ENCODE data around the gene NAA10. TPM values are rescaled to one million over a fixed set of nuclear protein-coding genes. Genes with fewer than 3 reads are reported as not detected.

Gene NAA10
- total RNA-seq, 1 donor from 2014 or later: 109 TPM

GRCh38 chrX:153948847-153949805, 14.3 kb upstream of the NAA10 start:
- Mint-ChIP-seq H3K4me1 (peaks cover 14% of the 10 kb centered on the region), H3K9me3 (no peaks in the 10 kb centered on the region), H3K27me3 (no peaks in the 10 kb centered on the region), H3K36me3 (ENCODE audit: low read depth) (peaks cover 40% of the 10 kb centered on the region), H3K27ac (no peak overlapping the region), H3K4me3 (no peak overlapping the region)
- intact Hi-C loops (cut with micrococcal nuclease): loop anchor here (5.0 kb wide), 2 partner anchors 62 to 1007 kb away; partner anchors contain the start of gene L1CAM
- POLR2A ChIA-PET: interaction anchor here (1.1 to 18.4 kb wide), 3 partner anchors 18 to 154 kb away, joined by 3 to 305 read pairs (median 4); partner anchors contain the start of genes ARHGAP4, IDH3G and SSR4
- no peak for DNase-seq
- TF ChIP-seq CTCF (IDR thresholded peaks at IDR 0.05): no peak
- no peak for ATAC-seq (ENCODE audit: low read depth)
- CTCF ChIA-PET: interaction anchor here (3.0 to 9.8 kb wide), 2 partner anchors 25 to 186 kb away, joined by 20 to 146 read pairs; partner anchors contain the start of genes ARHGAP4 and PLXNB3

- Mint-ChIP-seq H3K4me3 (no peak overlapping the region), H3K27ac (no peak overlapping the region), H3K36me3 (ENCODE audit: low read depth) (peaks cover 34% of the 10 kb centered on the region), H3K27me3 (no peaks in the 10 kb centered on the region), H3K9me3 (no peaks in the 10 kb centered on the region), H3K4me1 (peaks cover 17% of the 10 kb centered on the region)
- intact Hi-C loops (cut with micrococcal nuclease): loop anchor here (5.0 kb wide), 2 partner anchors 61 to 1006 kb away; partner anchors contain the start of gene L1CAM
- CTCF ChIA-PET: interaction anchor here (1.2 to 9.8 kb wide), 5 partner anchors 16 to 184 kb away, joined by 3 to 146 read pairs (median 6); partner anchors contain the start of genes ARHGAP4, HCFC1 and PLXNB3
- DNase-seq: no peak
- TF ChIP-seq CTCF (IDR thresholded peaks at IDR 0.05): no peak
- ATAC-seq (ENCODE audit: low read depth): no peak
- POLR2A ChIA-PET: interaction anchor here (18.4 kb wide), 1 partner anchor 23 kb away, joined by 305 read pairs; the partner anchor contains the start of gene ARHGAP4
Observed at GRCh38 chrX:153948002-153948466, 13.2 kb upstream of the NAA10 start.

GRCh38 chrX:153947009-153947769, 12.4 kb upstream of the NAA10 start:
- no peak for TF ChIP-seq CTCF (IDR thresholded peaks at IDR 0.05)
- Mint-ChIP-seq H3K4me3 (no peak overlapping the region), H3K36me3 (ENCODE audit: low read depth) (peaks cover 32% of the 10 kb centered on the region), H3K27me3 (no peaks in the 10 kb centered on the region), H3K4me1 (peaks cover 17% of the 10 kb centered on the region), H3K27ac (peak overlapping the region; percentile 63), H3K9me3 (no peaks in the 10 kb centered on the region)
- intact Hi-C loops (cut with micrococcal nuclease): loop anchor here (1.0 to 5.0 kb wide), 9 partner anchors 12 to 1005 kb away; partner anchors contain the start of genes L1CAM, NAA10, PLXNB3 and SLC6A8
- ChIA-PET POLR2A (interaction anchor here (0.6 to 18.4 kb wide), 6 partner anchors 14 to 598 kb away, joined by 3 to 305 read pairs (median 8); partner anchors contain the start of genes ARHGAP4 and HCFC1), CTCF (interaction anchor here (0.6 to 9.8 kb wide), 17 partner anchors 9 to 261 kb away, joined by 3 to 146 read pairs (median 4); partner anchors contain the start of genes ARHGAP4, HCFC1, IDH3G and PLXNB3)
- DNase-seq (peak; percentile 63), ATAC-seq (ENCODE audit: low read depth) (peak; percentile 86)

- no peak overlapping the region for H3K27ac Mint-ChIP-seq
- CTCF ChIA-PET: interaction anchor here (0.9 to 9.8 kb wide), 10 partner anchors 8 to 187 kb away, joined by 3 to 146 read pairs (median 6); partner anchors contain the start of genes ARHGAP4, HCFC1, IDH3G and PLXNB3
- POLR2A ChIA-PET: interaction anchor here (0.7 to 18.4 kb wide), 7 partner anchors 21 to 601 kb away, joined by 3 to 305 read pairs (median 7); partner anchors contain the start of genes ARHGAP4, HCFC1 and IKBKG
- H3K9me3 Mint-ChIP-seq: no peaks in the 10 kb centered on the region
- ATAC-seq (ENCODE audit: low read depth) (no peak), DNase-seq (no peak)
- H3K36me3 Mint-ChIP-seq (ENCODE audit: low read depth): peaks cover 28% of the 10 kb centered on the region
- no peaks in the 10 kb centered on the region for H3K27me3 Mint-ChIP-seq
- H3K4me1 Mint-ChIP-seq: peaks cover 19% of the 10 kb centered on the region
- no peak for TF ChIP-seq CTCF (IDR thresholded peaks at IDR 0.05)
- intact Hi-C loops (cut with micrococcal nuclease): loop anchor here (2.0 to 5.0 kb wide), 6 partner anchors 59 to 1004 kb away; partner anchors contain the start of genes L1CAM and SLC6A8
- H3K4me3 Mint-ChIP-seq: no peak overlapping the region
Observed at GRCh38 chrX:153945956-153946943, 11.4 kb upstream of the NAA10 start.
